ENCODE results near the gene AGAP2.

AGAP2 gene

DNA sequence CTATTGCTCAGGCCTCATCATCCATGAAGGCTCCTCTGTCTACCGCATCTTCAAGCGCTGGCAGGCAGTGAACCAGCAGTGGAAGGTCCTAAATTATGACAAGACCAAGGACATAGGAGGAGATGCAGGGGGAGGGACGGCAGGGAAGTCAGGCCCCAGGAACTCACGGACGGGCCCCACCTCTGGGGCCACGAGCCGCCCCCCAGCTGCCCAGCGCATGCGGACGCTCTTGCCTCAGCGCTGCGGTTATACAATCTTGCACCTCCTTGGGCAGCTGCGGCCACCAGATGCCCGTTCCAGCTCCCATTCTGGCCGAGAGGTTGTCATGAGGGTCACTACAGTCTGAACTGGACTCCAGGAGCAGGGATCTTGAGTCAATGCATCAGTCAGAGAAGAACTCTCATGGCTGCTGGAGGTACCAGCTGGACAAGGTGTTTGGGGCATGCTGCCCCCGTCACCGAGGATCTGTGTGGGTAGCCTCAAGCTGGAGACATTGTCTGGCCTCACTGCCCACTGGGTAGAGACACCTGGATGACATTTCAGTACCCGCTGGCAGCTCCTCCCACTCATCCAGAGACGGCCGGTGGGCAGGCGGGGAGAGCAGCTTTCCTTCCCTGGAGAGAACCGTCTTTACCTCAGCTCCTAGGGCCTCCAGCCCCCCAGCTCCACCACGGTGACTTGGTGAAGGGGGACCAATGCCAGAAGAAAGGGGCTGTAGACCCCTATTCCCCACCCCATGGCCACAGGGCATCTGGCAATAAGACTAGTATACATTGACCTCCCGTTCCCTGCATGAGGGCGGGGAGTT, 20.2 kb upstream of the AGAP2 start:
- H3K9ac ChIP-seq (ENCODE audit: low read length), result no peak overlapping the region
- peaks cover 11% of the 10 kb centered on the region for H3K4me1 ChIP-seq (ENCODE audit: control insufficient read depth, low read depth, low read length)
- H3K27me3 ChIP-seq (ENCODE audit: control insufficient read depth, insufficient read depth, low read length), result peaks cover 47% of the 10 kb centered on the region
- no peak overlapping the region for H3K4me3 ChIP-seq (ENCODE audit: low read length)
- no peak overlapping the region for H3K27ac ChIP-seq (ENCODE audit: low read length)
- no peaks in the 10 kb centered on the region for H3K9me3 ChIP-seq (ENCODE audit: control insufficient read depth, low read depth, low read length)
- H3K36me3 ChIP-seq (ENCODE audit: control insufficient read depth, low read depth, low read length), result no peaks in the 10 kb centered on the region

DNA sequence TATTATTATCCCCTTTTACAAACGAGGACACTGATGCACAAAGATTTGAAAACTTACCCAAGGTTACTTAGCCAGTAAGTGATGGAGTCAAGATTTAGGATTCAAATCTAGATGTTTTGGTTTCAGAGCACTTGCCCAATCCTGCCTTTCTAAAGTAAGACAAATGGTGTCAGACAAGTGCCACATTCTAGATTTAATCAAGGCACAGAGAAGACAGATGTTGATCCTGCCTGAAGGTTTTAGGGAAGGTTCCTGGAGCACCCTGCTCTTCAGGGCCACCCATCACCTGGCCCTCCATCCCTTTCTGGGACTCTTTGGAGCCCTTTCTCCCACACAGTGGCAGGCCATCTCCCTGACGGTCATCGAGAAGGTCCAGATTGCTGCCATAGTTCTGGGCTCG, 19.2 kb upstream of the AGAP2 start:
- Histone ChIP-seq H3K27ac (ENCODE audit: low read length) (no peak overlapping the region), H3K9ac (ENCODE audit: low read length) (no peak overlapping the region), H3K27me3 (ENCODE audit: control insufficient read depth, insufficient read depth, low read length) (peaks cover 47% of the 10 kb centered on the region), H3K36me3 (ENCODE audit: control insufficient read depth, low read depth, low read length) (no peaks in the 10 kb centered on the region), H3K4me3 (ENCODE audit: low read length) (no peak overlapping the region), H3K4me1 (ENCODE audit: control insufficient read depth, low read depth, low read length) (peaks cover 14% of the 10 kb centered on the region), H3K9me3 (ENCODE audit: control insufficient read depth, low read depth, low read length) (no peaks in the 10 kb centered on the region)

DNA sequence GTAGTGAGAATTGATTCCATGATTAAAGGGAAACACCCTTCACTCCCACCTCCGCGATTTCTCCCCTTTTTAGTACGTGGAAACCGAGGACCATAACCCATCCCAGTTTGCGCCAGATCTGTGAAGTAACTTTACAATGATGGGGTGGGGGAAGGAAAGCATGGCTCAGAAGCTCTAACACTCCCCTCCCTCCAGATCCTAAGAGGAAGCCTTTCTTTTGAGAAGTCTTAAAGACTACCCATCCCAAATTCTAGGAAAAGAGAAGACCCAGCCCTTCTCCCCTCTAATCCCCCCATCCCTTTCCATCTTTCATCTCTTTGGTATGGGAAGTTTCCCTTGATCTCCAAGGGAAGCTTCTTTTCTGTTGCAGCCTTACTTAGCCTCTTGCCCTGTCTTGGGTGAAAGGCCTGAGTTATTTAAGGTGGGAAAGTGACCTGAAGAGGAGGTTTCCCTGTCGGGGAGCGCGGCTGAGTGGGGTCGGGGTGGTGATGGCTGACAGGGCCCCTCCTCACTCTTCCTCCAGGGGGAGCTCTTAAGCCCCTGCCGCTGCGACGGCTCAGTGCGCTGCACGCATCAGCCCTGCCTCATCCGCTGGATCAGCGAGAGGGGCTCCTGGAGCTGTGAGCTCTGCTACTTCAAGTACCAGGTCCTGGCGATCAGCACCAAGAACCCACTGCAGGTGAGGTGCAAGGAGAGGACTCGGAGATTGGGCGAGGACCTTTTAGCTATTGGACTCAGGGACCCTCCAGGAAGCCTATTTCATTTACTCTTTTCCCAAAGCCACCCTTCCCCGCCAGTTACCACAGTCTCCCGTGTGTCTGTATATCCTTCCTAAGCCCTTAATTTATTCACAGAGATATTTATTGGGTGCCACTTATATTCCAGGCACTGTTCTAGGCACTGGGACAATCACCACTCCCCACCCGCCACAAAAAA, 18.1 kb upstream of the AGAP2 start:
- Histone ChIP-seq H3K4me1 (ENCODE audit: control insufficient read depth, low read depth, low read length) (peaks cover 17% of the 10 kb centered on the region), H3K4me3 (ENCODE audit: low read length) (peak overlapping the region; percentile 48), H3K27ac (ENCODE audit: low read length) (no peak overlapping the region), H3K27me3 (ENCODE audit: control insufficient read depth, insufficient read depth, low read length) (peaks cover 44% of the 10 kb centered on the region), H3K36me3 (ENCODE audit: control insufficient read depth, low read depth, low read length) (no peaks in the 10 kb centered on the region), H3K9me3 (ENCODE audit: control insufficient read depth, low read depth, low read length) (no peaks in the 10 kb centered on the region), H3K9ac (ENCODE audit: low read length) (no peak overlapping the region)

DNA sequence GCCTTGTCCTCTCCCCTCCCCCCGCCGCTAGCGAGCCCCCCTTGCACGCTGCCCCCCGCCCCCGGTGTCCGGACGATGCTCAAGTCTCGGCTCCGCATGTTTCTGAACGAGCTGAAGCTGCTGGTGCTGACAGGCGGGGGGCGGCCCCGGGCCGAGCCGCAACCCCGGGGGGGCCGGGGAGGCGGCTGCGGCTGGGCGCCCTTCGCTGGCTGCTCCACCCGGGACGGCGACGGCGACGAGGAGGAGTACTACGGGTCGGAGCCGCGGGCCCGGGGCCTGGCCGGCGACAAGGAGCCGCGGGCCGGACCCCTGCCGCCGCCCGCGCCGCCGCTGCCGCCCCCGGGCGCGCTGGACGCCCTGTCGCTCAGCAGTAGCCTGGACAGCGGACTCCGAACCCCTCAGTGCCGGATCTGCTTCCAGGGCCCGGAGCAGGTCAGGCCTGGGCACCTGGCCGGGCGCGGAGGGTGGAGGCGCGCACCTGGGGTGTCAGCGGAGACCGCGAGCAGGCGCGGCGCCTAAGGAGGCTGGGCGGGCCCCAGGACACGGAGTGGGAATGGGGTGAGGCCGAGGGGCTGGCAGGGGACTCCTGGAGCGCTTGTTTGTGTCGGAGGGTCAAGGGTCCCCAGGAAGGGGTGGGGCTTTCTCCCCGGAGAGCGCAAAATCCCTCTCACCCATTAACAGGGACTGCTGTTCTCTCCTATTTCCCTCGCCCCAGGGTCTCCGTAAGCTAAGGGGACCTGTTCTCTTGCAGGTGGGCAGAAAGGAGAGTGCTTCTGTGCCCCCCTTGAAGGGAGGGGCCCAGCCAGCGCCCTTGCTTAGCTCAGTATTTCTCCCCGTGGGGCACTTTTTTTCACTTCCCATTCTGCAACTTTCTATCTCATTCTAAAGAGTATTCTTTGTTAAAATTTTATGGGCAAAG, 17.2 kb upstream of the AGAP2 start:
- Histone ChIP-seq H3K9ac (ENCODE audit: low read length) (no peak overlapping the region), H3K9me3 (ENCODE audit: control insufficient read depth, low read depth, low read length) (no peaks in the 10 kb centered on the region), H3K4me3 (ENCODE audit: low read length) (peak overlapping the region; percentile 48), H3K36me3 (ENCODE audit: control insufficient read depth, low read depth, low read length) (peaks cover 2% of the 10 kb centered on the region), H3K27me3 (ENCODE audit: control insufficient read depth, insufficient read depth, low read length) (peaks cover 44% of the 10 kb centered on the region), H3K4me1 (ENCODE audit: control insufficient read depth, low read depth, low read length) (peaks cover 17% of the 10 kb centered on the region), H3K27ac (ENCODE audit: low read length) (no peak overlapping the region)

GRCh38 chr12:57755194-57755453, 16.6 kb upstream of the AGAP2 start:
- no peak overlapping the region for H3K27ac ChIP-seq (ENCODE audit: low read length)
- peaks cover 8% of the 10 kb centered on the region for H3K36me3 ChIP-seq (ENCODE audit: control insufficient read depth, low read depth, low read length)
- H3K9me3 ChIP-seq (ENCODE audit: control insufficient read depth, low read depth, low read length), result no peaks in the 10 kb centered on the region
- H3K27me3 ChIP-seq (ENCODE audit: control insufficient read depth, insufficient read depth, low read length), result peaks cover 44% of the 10 kb centered on the region
- H3K9ac ChIP-seq (ENCODE audit: low read length), result no peak overlapping the region
- peaks cover 17% of the 10 kb centered on the region for H3K4me1 ChIP-seq (ENCODE audit: control insufficient read depth, low read depth, low read length)
- no peak overlapping the region for H3K4me3 ChIP-seq (ENCODE audit: low read length)

- H3K36me3 ChIP-seq (ENCODE audit: control insufficient read depth, low read depth, low read length), result peaks cover 10% of the 10 kb centered on the region
- H3K27ac ChIP-seq (ENCODE audit: low read length), result no peak within 1 kb of the TSS
- peaks cover 44% of the 10 kb centered on the region for H3K27me3 ChIP-seq (ENCODE audit: control insufficient read depth, insufficient read depth, low read length)
- peaks cover 17% of the 10 kb centered on the region for H3K4me1 ChIP-seq (ENCODE audit: control insufficient read depth, low read depth, low read length)
- H3K9ac ChIP-seq (ENCODE audit: low read length), result no peak within 1 kb of the TSS
- no peaks in the 10 kb centered on the region for H3K9me3 ChIP-seq (ENCODE audit: control insufficient read depth, low read depth, low read length)
- H3K4me3 ChIP-seq (ENCODE audit: low read length), result peak within 1 kb of the TSS; percentile 74
Observed at GRCh38 chr12:57754411-57755193, 16.1 kb upstream of the AGAP2 start, which contains the start of gene MARCHF9. TSS of gene MARCHF9 (plus strand) at chr12:57755103. CDS start at chr12:57755529, 426 bp downstream.

DNA sequence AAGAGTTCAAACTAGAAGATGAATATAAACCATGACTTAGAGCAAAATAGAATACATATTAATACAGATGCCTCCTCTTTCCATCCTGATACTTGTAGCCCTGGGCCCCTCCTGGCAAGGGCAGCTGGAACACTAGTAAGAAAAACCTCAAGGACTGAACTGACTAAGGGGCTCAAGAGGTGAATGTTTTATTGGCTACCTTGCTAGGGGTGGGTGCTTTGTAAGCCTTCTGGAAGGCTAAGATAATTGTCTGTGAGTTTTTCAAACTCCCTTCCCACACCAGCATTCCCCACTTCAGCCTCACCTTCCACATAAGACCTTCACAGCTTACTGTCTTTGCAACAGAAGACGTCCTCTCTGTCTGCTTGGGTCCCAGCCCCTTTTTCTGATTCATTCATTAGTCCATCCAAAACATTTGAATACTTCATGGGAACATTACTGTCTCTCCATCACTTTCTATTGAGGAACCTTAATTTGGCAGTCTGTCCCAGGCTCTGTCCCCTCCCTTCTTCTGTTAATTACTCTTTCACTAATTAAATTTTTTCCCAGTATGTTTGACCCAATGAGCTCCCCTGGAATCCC, 15.3 kb upstream of the AGAP2 start:
- peaks cover 44% of the 10 kb centered on the region for H3K27me3 ChIP-seq (ENCODE audit: control insufficient read depth, insufficient read depth, low read length)
- H3K4me1 ChIP-seq (ENCODE audit: control insufficient read depth, low read depth, low read length), result peaks cover 17% of the 10 kb centered on the region
- peaks cover 18% of the 10 kb centered on the region for H3K36me3 ChIP-seq (ENCODE audit: control insufficient read depth, low read depth, low read length)
- H3K9ac ChIP-seq (ENCODE audit: low read length), result no peak overlapping the region
- H3K4me3 ChIP-seq (ENCODE audit: low read length), result peak overlapping the region; percentile 74
- no peak overlapping the region for H3K27ac ChIP-seq (ENCODE audit: low read length)
- H3K9me3 ChIP-seq (ENCODE audit: control insufficient read depth, low read depth, low read length), result no peaks in the 10 kb centered on the region

- Histone ChIP-seq H3K4me3 (ENCODE audit: low read length) (peak overlapping the region; percentile 43), H3K9me3 (ENCODE audit: control insufficient read depth, low read depth, low read length) (no peaks in the 10 kb centered on the region), H3K27ac (ENCODE audit: low read length) (no peak overlapping the region), H3K9ac (ENCODE audit: low read length) (no peak overlapping the region), H3K27me3 (ENCODE audit: control insufficient read depth, insufficient read depth, low read length) (peaks cover 41% of the 10 kb centered on the region), H3K36me3 (ENCODE audit: control insufficient read depth, low read depth, low read length) (peaks cover 27% of the 10 kb centered on the region), H3K4me1 (ENCODE audit: control insufficient read depth, low read depth, low read length) (peaks cover 17% of the 10 kb centered on the region)
Observed at GRCh38 chr12:57752668-57753000, 14.1 kb upstream of the AGAP2 start.

- no peaks in the 10 kb centered on the region for H3K9me3 ChIP-seq (ENCODE audit: control insufficient read depth, low read depth, low read length)
- H3K27ac ChIP-seq (ENCODE audit: low read length), result peak within 1 kb of the TSS; percentile 88
- peaks cover 35% of the 10 kb centered on the region for H3K27me3 ChIP-seq (ENCODE audit: control insufficient read depth, insufficient read depth, low read length)
Observed at GRCh38 chr12:57751788-57752667, 13.5 kb upstream of the AGAP2 start, which contains the start of gene CDK4. TSS of gene CDK4 (minus strand) at chr12:57752310. CDS start at chr12:57751717, 593 bp downstream.

DNA sequence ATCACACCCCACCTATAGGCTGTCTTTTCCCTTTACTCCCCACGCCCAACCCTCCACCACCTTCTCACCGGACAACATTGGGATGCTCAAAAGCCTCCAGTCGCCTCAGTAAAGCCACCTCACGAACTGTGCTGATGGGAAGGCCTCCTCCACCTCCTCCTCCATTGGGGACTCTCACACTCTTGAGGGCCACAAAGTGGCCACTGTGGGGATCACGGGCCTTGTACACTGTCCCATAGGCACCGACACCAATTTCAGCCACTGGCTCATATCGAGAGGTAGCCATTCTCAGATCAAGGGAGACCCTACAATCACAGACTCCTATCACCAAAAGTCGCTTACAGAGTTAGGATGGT, 12.9 kb upstream of the AGAP2 start:
- peak overlapping the region; percentile 100 for H3K9ac ChIP-seq (ENCODE audit: low read length)
- peak overlapping the region; percentile 88 for H3K27ac ChIP-seq (ENCODE audit: low read length)
- peaks cover 39% of the 10 kb centered on the region for H3K36me3 ChIP-seq (ENCODE audit: control insufficient read depth, low read depth, low read length)

More at GRCh38 chr12:57751788-57752667, 13.5 kb upstream of the AGAP2 start, which contains the start of gene CDK4:
- Histone ChIP-seq H3K4me3 (ENCODE audit: low read length) (peak within 1 kb of the TSS; percentile 99), H3K36me3 (ENCODE audit: control insufficient read depth, low read depth, low read length) (peaks cover 33% of the 10 kb centered on the region), H3K9ac (ENCODE audit: low read length) (peak within 1 kb of the TSS; percentile 100), H3K4me1 (ENCODE audit: control insufficient read depth, low read depth, low read length) (peaks cover 17% of the 10 kb centered on the region)

More for the DNA sequence above, 12.9 kb upstream of the AGAP2 start:
- H3K27me3 ChIP-seq (ENCODE audit: control insufficient read depth, insufficient read depth, low read length), result peaks cover 28% of the 10 kb centered on the region
- peak overlapping the region; percentile 99 for H3K4me3 ChIP-seq (ENCODE audit: low read length)
- H3K9me3 ChIP-seq (ENCODE audit: control insufficient read depth, low read depth, low read length), result no peaks in the 10 kb centered on the region
- peaks cover 15% of the 10 kb centered on the region for H3K4me1 ChIP-seq (ENCODE audit: control insufficient read depth, low read depth, low read length)
